ENCODE data around the gene GPHN.

GPHN gene

GRCh38 chr14:66944872-66945271 is 436.9 kb downstream of the GPHN start:
- no peak for DNase-seq (ENCODE audit: low spot score)

DNA sequence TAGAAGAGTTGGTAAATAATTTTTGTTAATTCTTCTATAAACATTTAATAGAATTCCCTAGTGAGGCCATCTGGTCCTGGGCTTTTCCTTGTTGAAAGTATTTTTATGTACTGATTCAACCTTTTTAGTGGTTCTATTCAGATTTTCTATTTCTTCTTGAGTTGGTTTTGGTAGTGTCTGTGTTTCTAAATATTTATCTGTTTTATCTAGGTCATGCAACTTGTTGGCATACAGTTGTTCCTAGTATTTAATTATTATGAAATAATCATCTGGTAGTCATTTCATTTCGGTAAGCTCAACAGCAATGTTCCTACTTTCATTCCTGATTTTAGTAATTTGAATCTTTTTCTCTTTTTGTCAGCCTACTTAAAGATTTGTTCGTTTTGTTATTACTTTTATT is 447.2 kb downstream of the GPHN start:
- DNase-seq (ENCODE audit: low spot score), result no peak

DNA sequence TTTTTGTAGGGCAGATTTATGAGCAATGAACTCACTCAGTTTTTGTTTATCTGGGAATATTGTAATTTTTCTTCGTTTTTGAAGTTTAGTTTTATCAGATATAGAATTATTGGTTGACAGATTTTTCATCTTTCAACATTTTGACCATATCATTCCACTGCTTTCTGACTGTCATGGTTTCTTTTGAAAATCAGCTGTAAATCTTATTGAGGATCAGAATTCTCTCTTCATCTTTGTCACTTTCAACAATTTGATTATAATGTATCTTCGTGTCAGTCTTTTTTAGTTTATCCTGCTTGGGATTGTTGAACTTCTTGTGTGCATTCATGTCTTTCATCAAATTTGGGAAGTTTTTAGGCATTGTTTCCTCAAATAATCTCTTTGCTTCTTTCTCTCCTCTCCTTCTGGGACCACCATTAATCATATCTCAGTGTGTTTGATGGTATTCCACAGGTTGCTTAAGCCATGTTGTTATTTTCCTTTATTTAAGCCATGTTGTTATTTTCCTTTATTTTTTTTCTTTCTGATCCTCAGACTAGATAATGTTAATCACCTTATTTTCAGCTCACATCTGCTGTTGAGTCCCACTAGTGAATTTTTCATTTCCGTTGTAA is 451.6 kb downstream of the GPHN start:
- DNase-seq (ENCODE audit: low spot score), result no peak

DNA sequence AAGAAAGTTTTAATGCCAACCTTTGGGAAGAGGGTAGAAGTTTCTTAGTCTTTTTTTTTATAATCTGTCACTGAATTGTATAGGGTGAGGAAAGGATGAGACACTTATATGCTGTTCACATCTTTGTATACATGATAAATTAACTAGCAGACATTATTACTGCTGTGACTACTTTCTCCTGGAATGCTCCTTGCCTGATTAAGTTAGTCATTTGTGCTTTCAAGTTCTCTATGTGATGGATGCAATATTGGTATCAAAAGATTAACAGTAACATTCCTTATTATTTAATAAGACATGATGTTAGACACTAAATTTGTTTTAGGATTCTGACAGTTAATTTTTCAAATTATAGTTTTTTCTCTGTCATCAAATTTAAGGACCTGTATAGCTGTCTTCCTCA is 457.9 kb downstream of the GPHN start:
- peak; percentile 26 for DNase-seq (ENCODE audit: low spot score)

DNA sequence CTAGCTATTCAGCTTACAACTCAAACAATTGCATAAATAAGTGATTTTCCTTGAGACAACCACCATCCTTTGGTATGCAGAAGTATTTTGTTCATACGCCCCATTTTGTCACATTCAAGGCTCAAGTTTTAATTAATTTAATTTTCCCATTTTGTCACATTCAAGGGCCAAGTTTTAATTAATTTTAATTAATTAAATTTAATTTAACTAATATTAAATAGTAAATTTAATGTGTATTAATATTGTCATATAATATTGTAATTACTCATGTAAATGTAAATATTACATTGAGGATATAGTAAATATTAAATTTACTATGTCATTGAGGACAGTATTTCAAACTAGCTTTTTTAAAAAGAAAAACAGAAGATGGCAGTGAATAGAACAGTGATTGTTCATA is 464.5 kb downstream of the GPHN start:
- DNase-seq (ENCODE audit: low spot score), result no peak

DNA sequence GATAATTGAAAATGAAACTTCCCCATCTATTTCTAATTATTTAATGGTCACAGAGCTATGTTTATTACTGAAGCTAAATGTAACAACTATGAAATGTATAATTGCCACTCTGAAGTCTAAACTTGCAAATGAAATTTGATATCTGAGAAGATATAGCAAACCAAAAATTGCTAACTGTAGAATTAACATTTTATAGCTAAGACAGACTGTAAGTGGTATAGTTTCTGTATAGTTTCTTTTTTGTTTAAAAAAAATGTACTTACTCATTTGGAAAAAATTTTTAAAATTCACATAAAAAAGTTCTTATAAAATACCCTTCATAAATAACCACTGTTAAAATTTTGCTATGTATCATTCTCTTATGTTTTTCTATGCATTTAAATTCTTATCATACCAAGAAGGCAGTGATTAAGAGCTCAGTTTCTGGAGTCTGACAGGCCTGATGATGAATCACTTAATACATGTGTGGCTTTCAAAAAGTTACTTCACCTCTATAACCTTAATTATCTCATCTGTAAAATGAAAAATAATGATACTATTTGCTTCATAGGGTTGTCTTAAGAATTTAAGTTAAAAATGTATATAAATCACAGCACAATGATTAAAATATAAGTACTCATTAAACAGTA is 466.6 kb downstream of the GPHN start:
- no peak for DNase-seq (ENCODE audit: low spot score)

DNA sequence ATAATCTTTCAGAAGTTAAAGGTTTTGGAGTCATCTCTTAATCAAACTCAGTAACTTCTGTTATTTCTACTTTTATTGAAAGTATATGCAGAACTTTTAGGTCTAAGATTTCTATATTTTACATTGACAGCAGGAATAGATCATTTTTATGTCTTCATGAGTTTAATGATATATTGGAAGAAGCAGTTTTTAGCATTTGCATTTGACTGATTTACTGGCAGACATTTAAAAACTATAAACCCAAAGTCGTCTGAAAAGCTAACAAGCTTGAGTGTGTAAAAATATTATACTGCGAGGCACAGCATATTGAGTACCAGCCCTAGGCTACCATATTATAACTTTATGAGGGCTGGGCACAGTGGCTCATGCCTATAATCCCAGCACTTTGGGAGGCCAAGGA is 467.3 kb downstream of the GPHN start:
- no peak for DNase-seq (ENCODE audit: low spot score)

DNA sequence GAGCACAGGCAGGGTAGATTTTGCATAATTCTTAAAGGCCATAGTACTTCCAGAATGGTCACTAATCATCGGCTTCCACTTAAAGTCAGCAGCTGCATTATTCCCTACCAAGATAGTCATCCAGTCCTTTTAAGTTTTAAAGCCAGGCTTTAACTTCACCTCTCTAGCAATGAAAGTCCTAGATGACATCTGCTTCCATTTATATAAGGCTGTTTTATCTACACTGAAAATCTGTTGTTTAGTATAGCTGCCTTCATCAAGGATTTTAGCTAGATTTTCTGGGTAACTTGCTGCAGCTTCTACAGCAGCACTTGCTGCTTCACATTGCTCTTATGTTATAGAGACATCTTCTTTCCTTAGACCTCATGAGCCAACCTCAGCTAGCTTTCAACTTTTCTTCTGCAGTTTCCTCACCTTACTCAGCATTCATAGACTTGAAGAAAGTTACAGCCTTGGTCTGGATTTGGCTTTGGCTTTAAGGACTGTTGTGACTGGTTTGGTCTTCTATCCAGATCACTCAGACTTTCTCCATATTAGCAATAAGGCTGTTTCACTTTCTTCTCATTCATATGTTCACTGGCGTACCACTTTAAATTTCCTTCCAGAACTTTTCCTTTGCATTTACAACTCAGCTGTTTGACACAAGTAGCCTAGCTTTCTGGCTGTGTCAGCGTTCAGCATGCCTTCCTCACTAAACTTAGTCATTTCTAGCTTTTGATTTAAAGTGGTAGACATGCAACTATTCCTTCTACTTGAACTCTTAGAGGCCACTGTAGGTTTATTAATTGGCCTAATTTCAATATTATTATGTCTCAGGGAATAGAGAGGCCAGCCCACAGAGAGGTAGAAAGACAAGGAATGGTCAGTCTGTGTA is 471.4 kb downstream of the GPHN start:
- no peak for DNase-seq (ENCODE audit: low spot score)

DNA sequence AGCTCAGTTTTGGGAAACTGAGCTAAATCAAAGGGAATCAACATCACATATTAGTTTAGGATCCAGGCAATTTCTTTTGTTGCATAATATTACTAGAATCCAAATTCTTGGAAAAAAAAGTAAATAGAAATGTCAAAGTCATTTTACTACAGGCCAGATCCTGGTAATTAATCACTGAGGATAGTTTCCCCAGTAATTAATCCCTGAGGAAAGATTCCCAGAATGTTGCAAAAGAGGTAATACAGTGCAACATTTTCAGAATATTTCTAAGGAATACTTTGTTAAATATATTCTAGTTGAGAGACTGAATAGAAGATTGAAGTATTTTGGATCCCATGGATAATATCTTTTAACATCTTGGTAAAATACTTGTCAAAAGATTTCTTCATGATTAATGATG is 474.3 kb downstream of the GPHN start:
- DNase-seq (ENCODE audit: low spot score), result no peak

DNA sequence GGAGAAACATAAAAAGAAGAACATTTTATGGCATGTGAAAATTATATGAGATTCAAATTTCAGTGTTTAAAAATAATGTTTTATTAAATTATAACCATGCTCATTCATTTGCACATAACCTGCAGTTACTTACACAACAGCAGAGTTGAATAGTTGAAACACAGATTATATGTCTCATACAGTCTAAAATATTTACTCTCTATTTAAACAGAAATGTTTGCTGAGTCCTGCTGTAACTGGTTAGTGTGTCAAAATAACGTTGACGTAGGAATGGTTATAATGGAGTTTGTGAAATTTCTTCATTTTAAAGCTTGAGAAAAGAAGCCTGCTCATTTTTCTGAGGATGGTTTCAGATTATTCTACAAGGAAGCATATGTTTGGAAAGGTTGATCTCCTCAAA is 484.8 kb downstream of the GPHN start:
- DNase-seq (ENCODE audit: low spot score), result no peak

- no peak for DNase-seq (ENCODE audit: low spot score)
Observed at GRCh38 chr14:66993512-66993911, 485.6 kb downstream of the GPHN start.

DNA sequence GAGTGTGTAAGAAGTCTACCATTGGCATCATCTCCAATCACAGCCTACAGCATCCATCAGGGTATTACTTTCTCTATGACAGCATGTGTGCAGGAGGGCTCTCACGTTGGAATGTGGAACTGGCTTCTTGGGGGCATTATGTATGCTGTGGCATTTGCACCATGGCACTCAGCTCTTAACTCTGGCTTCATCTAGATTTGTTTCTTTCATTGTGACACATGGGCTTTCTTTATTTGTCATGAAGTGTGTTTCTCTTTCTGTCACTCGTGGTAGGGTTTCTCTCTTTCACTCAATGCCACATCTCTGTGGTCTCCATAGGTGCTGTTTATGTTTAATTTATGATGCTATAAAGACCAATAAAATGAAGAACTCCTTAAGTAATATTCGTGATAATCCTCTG is 490.1 kb downstream of the GPHN start:
- no peak for DNase-seq (ENCODE audit: low spot score)

DNA sequence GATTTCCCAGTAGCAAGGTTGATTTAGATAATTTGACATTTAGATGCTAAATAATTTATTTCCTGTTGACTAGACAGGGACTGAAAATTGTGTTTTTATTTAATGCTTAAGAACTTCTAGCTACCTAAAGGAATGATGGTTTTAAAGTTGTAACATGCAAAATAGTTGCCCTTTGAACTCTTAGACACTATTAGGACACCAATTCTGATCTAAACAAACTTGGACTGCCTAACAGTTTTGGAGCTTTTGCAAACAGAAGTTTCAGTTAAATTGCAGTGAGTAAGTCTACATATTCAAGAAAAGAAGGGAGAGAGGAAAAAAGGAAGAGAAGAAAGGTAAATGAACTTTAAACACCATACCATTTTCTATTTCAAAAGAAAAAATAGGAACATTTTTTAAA is 492.0 kb downstream of the GPHN start:
- no peak for DNase-seq (ENCODE audit: low spot score)

- no peak for DNase-seq (ENCODE audit: low spot score)
Observed at GRCh38 chr14:67002994-67003753, 495.2 kb downstream of the GPHN start.

DNA sequence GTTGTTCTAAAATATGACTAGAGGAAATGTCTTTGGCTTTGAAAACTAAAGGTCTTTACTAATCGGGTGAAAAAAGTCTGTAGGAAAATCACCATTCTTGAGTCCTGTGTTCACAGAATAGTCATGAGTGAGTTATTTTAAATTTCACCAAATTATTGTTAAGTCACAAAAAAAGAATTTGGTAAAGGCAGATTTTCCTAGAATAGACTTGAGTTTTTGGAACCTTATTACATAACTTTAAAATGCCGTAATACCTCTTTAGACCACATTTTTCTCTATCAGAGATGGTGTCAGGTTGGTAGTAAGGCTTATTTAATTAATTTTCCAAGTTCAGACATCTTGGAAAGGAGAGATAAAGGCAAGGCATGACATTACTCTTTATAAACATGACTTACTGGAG is 496.6 kb downstream of the GPHN start:
- DNase-seq (ENCODE audit: low spot score), result no peak

DNA sequence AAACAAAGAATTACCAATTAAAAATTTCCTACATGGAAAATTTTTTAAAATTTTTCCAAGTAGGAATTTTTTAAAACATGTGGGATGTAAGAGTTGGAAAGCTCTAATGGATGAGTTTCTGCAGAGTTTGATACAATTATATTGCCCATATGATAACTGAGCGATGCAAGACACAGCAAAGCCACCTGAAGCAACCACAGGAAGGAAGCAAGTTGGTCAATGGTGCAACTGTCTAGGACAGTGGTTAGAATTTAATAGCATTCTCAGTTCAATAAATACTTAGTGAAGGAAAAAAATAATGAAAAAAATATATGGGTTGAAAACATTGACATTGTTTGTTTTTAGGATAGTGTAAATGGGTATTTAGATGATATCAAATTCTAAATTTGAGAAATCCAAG is 502.7 kb downstream of the GPHN start:
- no peak for DNase-seq (ENCODE audit: low spot score)

DNA sequence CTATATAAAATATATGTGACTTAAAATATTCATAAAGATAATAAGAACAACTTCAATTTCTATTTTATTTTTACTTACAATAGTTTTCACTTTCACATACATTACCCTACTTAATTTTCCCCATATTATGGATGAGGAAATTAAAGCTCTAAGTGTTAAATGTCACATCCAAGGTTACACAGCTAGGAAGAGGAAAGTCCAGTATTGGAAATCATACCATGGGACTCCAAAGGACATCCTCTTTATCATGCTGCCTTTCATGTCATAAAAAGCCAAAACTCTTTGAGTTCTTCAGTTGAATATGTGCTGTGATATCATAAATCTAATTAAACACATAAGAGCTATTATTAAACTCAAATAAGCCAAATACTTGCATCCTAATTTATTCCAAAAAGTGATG is 508.9 kb downstream of the GPHN start:
- DNase-seq (ENCODE audit: low spot score), result no peak

DNA sequence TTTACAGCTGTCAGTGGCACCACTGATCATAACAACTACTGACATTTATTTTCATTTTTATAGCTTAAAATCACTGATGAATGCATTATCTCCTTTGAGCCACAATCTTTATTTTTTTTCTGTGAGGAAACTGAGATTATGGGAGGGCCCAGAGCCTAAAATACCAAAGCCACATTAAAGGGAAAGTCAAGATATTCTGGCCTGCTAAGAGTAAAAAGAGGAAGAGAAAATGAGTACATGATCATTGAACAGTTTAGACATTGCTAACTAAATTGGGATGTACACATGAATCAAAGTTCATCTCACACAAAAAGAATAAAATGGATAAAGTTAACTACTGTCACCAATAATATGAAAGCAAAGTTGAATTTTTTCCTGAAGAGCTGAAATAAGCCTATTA is 510.8 kb downstream of the GPHN start:
- no peak for DNase-seq (ENCODE audit: low spot score)

DNA sequence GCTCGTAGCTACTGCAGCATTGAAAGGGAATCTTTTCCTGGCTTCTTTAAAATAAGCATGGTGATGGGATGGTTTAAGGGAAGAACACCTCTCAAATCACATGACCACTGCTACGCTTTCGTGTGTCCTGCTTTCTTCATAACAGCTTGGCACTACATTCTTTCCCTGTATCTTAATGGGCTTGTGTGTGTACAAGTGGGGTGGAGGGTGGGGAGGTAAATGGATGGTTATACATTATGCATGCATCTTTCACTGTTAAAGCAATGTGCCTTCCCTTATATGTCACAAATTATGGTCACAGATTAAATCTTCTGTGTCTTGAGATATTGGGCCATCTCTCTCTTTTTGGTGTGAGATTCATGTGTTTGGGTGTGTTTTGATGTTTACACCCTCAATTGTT is 511.8 kb downstream of the GPHN start:
- no peak for DNase-seq (ENCODE audit: low spot score)

DNA sequence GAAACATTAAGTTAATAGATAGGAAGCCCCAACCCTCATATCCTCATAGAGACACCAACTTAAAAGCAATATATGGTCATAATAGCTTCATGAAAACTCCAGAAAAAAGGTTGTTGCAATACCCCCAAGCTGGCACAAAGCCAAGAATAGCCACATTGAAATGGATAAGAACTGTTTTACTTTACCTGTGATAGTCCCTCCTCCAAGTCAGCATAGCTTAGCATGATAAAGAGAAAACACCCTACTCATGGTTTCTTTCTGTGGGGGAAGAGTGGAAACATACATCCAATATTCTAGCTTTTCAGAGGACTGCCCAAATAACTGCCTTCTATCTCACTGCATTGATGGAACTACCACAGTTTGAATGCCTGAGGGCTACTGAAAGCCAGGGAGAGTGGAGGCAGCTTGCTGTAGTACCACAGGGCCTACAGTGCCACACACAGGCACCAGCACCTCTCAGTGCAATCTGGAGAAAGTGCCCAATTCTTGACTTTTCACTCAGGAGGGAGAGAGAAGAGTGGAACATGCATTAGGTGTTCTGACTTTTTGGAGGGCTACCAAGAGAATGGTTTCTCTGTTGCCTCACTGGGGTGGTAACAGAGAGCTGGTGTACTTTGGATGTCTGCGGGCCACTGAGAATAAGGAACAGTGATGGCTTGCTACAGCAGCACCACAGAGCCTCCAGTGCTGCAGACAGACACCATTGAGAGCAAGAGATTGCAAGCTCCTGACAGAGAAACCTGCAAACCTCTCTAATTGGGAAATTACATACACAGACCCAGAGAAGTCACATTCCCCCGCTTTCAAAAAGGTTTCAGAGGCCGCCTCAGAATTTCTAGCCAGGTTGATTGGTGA is 524.2 kb downstream of the GPHN start:
- no peak for DNase-seq (ENCODE audit: low spot score)

GRCh38 chr14:67045440-67045839 is 537.5 kb downstream of the GPHN start:
- no peak for DNase-seq (ENCODE audit: low spot score)

DNA sequence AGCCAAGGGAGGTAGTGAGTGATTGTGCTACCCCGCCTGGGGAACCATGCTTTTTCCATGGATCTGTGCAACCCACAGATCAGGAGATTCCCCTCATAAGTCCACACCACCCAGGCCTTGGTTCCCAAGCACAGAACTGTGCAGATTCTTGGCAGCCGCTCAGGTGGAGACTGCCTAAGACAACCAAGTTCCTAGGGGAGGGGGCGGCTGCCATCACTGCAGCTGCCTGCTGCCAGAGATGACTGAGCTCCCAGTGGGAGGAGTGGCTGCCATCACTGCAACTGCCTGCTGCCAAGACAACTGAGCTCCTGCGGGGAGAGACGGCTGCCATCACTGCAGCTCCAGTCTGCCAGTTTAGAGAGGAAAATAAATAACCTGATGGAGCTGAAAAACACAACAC is 542.9 kb downstream of the GPHN start:
- DNase-seq (ENCODE audit: low spot score), result no peak
